Adrenal gland (tissue), 12 donors: Measurements from ENCODE around the gene HOXB8. TPM values are rescaled to one million over a fixed set of nuclear protein-coding genes. Genes with fewer than 3 reads are reported as not detected.

Source experiments
- DNase-seq, 7 donors: peaks; one replicate each; pipeline ENCODE4 v3.0.0-alpha.2; 2019 to 2020
- H3K27ac ChIP-seq, 5 donors: fragments of 200-600 bp; sonication (generic) in 4 of 5; 1 replicate in 3 of 5; 2 replicates in 2 of 5; pipeline versions ENCODE4 v1.5.1 to v1.8.0; 2016 to 2020; ENCODE audit warnings: mild to moderate bottlenecking in 1 of 5
- H3K27me3 ChIP-seq: fragments of 200-600 bp; 2 replicates; pipeline ENCODE4 v1.8.0; 2021
- H3K36me3 ChIP-seq, 2 donors: fragments of 200-600 bp; replicated peaks in 1 of 2; 1 replicate in 1 of 2; 2 replicates in 1 of 2; pipeline versions ENCODE4 v1.5.1 to v1.8.0; 2018 to 2022
- H3K4me1 ChIP-seq, 2 donors: fragments of 200-600 bp; replicated peaks in 1 of 2; 1 replicate in 1 of 2; 2 replicates in 1 of 2; pipeline versions ENCODE4 v1.5.1 to v1.8.0; 2018 to 2021
- H3K4me3 ChIP-seq, 4 donors: fragments of 200-600 bp; sonication (generic) in 3 of 4; one replicate each; pipeline ENCODE4 v1.5.1; 2016 to 2018
- H3K9me3 ChIP-seq, 3 donors: fragments of 200-600 bp; sonication (generic) in 1 of 3; replicated peaks in 1 of 3; 1 replicate in 2 of 3; 2 replicates in 1 of 3; pipeline versions ENCODE4 v1.5.1 to v1.8.0; 2016 to 2021
- POLR2A ChIP-seq, 2 donors: fragments of 450-650 bp; IDR thresholded peaks; one replicate each; pipeline ENCODE4 v1.6.1; 2017; ENCODE audit warnings: antibody characterized with exemption in 2 of 2, mild to moderate bottlenecking in 2 of 2, moderate library complexity in 1 of 2
- WGBS, 4 donors: extraction: QIAGEN DNeasy Blood & Tissue Kit in 2 of 4; methylation state at CpG; one replicate each; pipeline versions ENCODE4 v1.1.5 to v1.1.7; 2013 to 2017; 5-methylcytosine and 5-hydroxymethylcytosine counted together
- intact Hi-C, 2 donors: fragments of 100-400 bp; cut with DNase I; formaldehyde crosslinking; loops; one replicate each; pipeline versions ENCODE4 v1.14.1 to v1.15.0; 2022 to 2023
- polyA plus RNA-seq, 3 donors: library from polyadenylated mRNA; stranded (reverse); fragments of 200-250 nt in 2 of 3; fragments of 350-450 nt in 1 of 3; fragmentation: Illumina TruSeq in 1 of 3; extraction: RNeasy Lipid Tissue Mini Kit (QIAGEN cat#74804) in 1 of 3; gene quantifications; one replicate each; pipeline ENCODE4 v1.2.3, GENCODE V29; 2013 to 2014
- total RNA-seq, 9 donors: library from RNA; depleted of rRNA in 4 of 9; stranded (reverse); fragments of >200 nt in 4 of 9; fragments of 120-200 nt in 1 of 9; fragmentation: NEBNext Ultra II Directional in 1 of 9; extraction: Animal tissue kit (Norgen Biotek cat#: 25700) in 1 of 9; gene quantifications; one replicate each; pipeline versions ENCODE4 v1.1.0 to v1.2.4, GENCODE V29; 2013 to 2023
- TF ChIP-seq, protein P1 (sequence below), 6 experiments: fragments of 450-650 bp in 4 of 6; fragments of 200-600 bp in 2 of 6; sonication (generic) in 1 of 6; IDR thresholded peaks; 1 replicate in 5 of 6; 2 replicates in 1 of 6; pipeline versions ENCODE4 v1.5.1 to v1.8.0; 2016 to 2021; ENCODE audit warnings: antibody characterized with exemption in 6 of 6, mild to moderate bottlenecking in 2 of 6, moderate library complexity in 1 of 6
- donor health status: healthy with polysubstance abuse.
- donor health status: Bipolar disorder and iron deficiency.
- donor health status: DM: yes; HTN: yes; CAD: no.
- donor health status: DM: no; HTN: no; CAD: no.
- donor health status: DM: no; HTN: no; CAD: no.
- donor health status: DM: yes; HTN: yes; CAD: no.

The HOXB8 gene
- total and polyA plus RNA-seq, 12 donors = 0.72 to 13.3 (median 5.9) TPM

DNA sequence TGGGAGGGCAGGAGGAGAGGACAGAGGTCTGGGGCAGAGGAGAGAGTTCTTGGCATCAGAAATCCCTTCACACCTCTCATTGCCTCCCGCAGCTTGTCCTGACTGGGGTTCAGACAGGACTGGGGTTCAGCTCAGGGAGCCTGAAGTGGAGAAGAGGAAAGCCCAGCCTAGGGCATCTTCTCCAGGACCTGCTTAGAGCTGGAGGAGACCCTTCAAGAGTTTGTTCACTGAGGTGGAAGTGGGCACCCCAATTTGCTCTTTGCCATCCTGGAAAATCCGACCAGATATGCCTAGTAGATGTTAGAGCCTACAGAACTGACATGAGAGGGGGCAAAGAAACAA, 27.0 kb downstream of the HOXB8 start:
- Histone ChIP-seq H3K27me3 (no peaks in the 10 kb centered on the region), H3K27ac (peak overlapping the region in 2 of 5 donors; percentile 65 to 89), H3K4me3 (no peak overlapping the region), H3K9me3 (no peaks in the 10 kb centered on the region), H3K4me1 (peaks cover 0 to 48% of the 10 kb centered on the region in 2 donors), H3K36me3 (no peaks in the 10 kb centered on the region)
- intact Hi-C loops = no loop called here
- WGBS, 4 donors = 68 to 90% (median 75%) methylated on average over 2 of the region's 2 CpGs
- no peak for TF ChIP-seq POLR2A (IDR thresholded peaks at IDR 0.05)
- TF ChIP-seq, protein P1, sequence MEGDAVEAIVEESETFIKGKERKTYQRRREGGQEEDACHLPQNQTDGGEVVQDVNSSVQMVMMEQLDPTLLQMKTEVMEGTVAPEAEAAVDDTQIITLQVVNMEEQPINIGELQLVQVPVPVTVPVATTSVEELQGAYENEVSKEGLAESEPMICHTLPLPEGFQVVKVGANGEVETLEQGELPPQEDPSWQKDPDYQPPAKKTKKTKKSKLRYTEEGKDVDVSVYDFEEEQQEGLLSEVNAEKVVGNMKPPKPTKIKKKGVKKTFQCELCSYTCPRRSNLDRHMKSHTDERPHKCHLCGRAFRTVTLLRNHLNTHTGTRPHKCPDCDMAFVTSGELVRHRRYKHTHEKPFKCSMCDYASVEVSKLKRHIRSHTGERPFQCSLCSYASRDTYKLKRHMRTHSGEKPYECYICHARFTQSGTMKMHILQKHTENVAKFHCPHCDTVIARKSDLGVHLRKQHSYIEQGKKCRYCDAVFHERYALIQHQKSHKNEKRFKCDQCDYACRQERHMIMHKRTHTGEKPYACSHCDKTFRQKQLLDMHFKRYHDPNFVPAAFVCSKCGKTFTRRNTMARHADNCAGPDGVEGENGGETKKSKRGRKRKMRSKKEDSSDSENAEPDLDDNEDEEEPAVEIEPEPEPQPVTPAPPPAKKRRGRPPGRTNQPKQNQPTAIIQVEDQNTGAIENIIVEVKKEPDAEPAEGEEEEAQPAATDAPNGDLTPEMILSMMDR (IDR thresholded peaks at IDR 0.05) = no peak
- DNase-seq = no peak

DNA sequence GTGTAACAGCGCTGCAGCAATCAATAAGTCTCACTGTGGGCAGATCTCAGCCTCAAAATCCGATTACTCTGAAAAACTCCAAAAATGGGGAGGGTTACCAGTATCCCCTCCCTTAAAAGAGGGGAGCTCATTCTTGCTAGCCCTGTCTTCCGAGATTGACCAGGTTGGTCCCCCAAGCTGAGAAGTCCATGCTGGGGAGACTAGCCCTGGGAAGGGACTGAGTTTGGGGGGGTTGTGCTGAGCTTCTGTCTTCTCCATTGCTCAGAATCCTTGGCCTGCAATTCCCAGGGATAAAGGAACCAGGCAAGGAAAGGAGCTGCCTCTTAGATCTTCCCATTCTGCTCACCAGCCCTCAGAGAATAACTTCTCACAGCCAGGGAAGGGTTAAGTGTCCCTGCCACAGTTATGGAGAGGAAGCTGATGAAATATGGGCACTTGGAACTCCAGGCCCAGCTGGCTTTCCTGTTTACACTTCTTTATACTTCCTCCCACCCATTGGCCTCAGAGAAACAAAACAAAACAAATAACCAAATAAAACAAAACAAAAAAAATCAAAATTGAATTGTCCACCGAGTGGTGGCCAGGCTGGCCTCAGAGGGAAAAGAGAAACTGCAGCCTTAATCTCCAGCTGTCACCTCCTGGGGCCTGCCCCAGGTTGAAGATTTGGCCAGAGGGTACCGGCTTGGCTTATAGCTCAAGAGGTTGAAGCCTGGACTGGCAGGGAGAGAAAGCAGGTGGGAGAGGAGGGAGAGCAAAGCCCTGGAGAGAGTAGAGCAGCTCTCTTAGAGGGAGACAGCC, 27.6 kb downstream of the HOXB8 start:
- intact Hi-C loops = no loop called here
- no peaks in the 10 kb centered on the region for H3K36me3 ChIP-seq
- no peak for TF ChIP-seq POLR2A (IDR thresholded peaks at IDR 0.05)
- TF ChIP-seq, protein P1 (IDR thresholded peaks at IDR 0.05) = no peak
- DNase-seq = no peak
- H3K27me3 ChIP-seq = no peaks in the 10 kb centered on the region
- H3K27ac ChIP-seq = peak overlapping the region in 2 of 5 donors; percentile 65 to 89
- H3K4me1 ChIP-seq = peaks cover 0 to 42% of the 10 kb centered on the region in 2 donors
- no peaks in the 10 kb centered on the region for H3K9me3 ChIP-seq
- 59 to 71% (median 63%) methylated on average over 5 of the region's 5 CpGs for WGBS, 4 donors
- no peak overlapping the region for H3K4me3 ChIP-seq

DNA sequence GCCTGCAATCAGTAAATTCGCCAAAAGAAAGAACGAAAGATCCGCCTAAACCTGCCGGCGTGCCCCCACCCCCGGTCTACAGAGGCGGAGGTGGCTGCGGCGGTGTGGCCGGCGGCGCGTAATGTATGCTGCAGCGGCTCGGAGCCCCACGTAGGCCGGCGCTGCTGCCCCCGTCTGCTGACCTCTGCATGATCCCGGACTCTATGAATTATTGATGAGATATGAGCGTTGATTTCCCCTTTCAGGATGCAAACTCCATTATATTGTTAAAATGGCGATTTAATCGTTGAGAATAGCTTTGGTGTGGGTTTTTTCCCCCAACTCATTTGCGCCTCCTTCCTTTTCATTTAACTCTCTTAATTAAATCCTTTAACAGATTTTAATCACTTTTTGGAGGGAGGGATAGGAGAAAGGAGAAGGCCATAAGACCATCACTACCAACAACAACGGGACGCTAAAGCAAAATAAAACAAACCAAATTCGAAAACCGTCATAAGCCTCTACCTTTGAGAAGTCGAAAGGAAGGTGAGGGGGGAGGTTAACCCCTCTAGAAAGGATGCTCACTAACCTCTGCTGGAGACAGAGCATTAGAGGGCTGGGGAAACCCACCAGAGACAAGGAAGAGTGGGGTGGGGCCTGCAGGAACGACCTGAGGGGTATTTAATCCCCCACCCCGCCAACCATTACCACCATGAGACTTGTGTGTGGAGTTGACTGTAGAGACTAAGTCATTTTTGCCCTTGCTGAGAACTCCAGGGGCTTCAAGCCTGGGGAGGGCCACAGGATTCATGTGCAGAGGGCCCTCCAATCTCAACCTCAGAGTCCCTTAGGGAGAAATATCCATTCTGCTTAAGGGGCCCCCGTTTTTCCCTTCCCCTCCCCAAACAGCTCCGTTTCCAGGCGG, 28.5 kb downstream of the HOXB8 start:
- H3K36me3 ChIP-seq = no peaks in the 10 kb centered on the region
- H3K4me1 ChIP-seq = peaks cover 0 to 41% of the 10 kb centered on the region in 2 donors
- intact Hi-C loops = no loop called here
- peak overlapping the region in 1 of 4 donors; percentile 63 for H3K4me3 ChIP-seq
- no peaks in the 10 kb centered on the region for H3K27me3 ChIP-seq
- H3K9me3 ChIP-seq = no peaks in the 10 kb centered on the region
- TF ChIP-seq, protein P1 (IDR thresholded peaks at IDR 0.05) = no peak
- TF ChIP-seq POLR2A (IDR thresholded peaks at IDR 0.05) = no peak
- WGBS, 4 donors = 47 to 53% (median 52%) methylated on average over 31 to 34 of the region's 34 CpGs
- H3K27ac ChIP-seq = peak overlapping the region; percentile 46 to 89 (median 75)
- DNase-seq = no peak

DNA sequence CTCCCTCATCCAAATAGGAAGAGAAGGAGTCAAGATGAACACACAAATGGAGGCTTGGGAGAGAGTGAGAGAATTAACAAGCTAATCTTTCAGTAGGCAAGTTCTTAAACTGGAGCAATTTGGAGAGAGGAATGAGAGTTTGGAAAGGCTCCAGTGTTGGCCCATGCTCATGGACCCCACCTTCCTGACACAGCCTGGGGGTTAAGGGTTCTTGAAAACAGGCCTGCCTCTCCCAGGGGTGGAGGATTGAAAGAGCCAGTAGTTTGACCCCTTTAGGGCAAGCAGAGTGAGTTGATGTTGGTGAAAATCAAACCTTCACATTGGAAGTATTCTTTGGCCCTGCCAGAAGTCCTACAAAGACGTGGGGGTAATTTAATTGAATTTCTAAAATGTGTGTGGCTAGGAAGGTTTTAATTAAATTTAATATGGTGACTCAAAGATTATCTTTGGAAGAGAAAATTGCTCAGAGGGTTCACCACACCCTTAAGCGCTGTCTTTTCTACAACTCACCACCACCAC, 30.8 kb downstream of the HOXB8 start:
- H3K4me3 ChIP-seq = peak overlapping the region in 1 of 4 donors; percentile 63
- intact Hi-C loops = no loop called here
- TF ChIP-seq, protein P1 (IDR thresholded peaks at IDR 0.05) = no peak
- no peak for TF ChIP-seq POLR2A (IDR thresholded peaks at IDR 0.05)
- peak overlapping the region in 2 of 5 donors; percentile 17 to 86 for H3K27ac ChIP-seq
- 53 to 73% (median 64%) methylated on average over 2 of the region's 2 CpGs for WGBS, 4 donors
- H3K36me3 ChIP-seq = no peaks in the 10 kb centered on the region
- H3K27me3 ChIP-seq = no peaks in the 10 kb centered on the region
- H3K4me1 ChIP-seq = peaks cover 0 to 41% of the 10 kb centered on the region in 2 donors
- no peaks in the 10 kb centered on the region for H3K9me3 ChIP-seq
- no peak for DNase-seq
